HepG2 (cell line): ENCODE results near the gene FFAR1.

Experiments used
- NFAT5 ChIP-seq: sonication (generic); formaldehyde crosslinking; IDR thresholded peaks from 2 replicates; pipeline ENCODE4 v1.4.0; 2020; ENCODE audit warnings: missing genetic modification reagents
- POLR2A ChIP-seq, 2 experiments: IDR thresholded peaks; 2 replicates each; pipeline ENCODE4 v1.6.1; 2011; ENCODE audit warnings: low read depth in 2 of 2, low read length in 2 of 2, mild to moderate bottlenecking in 1 of 2, moderate library complexity in 1 of 2; ENCODE audit not compliant: insufficient read depth in 1 of 2

GRCh38 chr19:35396240-35396885 lies 48.7 kb downstream of the FFAR1 start:
- TF ChIP-seq POLR2A (IDR thresholded peaks at IDR 0.05; ENCODE audit: insufficient read depth in 1 of 2, low read depth in 2 of 2, low read length in 2 of 2) (no peak), NFAT5 (CRISPR knock-in tag) (no peak)
